Activated B cell treated with CpG ODN at 0.5 μM for 24 hours (primary cell): ENCODE results near the gene IFIT5. TPM values are rescaled to one million over a fixed set of nuclear protein-coding genes. Genes with fewer than 3 reads are reported as not detected.

ENCODE experiments used
- ATAC-seq: fragments of 200-7000 bp; cut with Tn5 transposase; one replicate; pipeline ENCODE4 v1.10.0; 2021; ENCODE audit warnings: low read depth, mild to moderate bottlenecking, moderate library complexity
- CTCF ChIA-PET: fragments of 350-600 bp; sonication (Branson Sonifier 250); formaldehyde crosslinking; loops from one replicate; lab custom pipeline; 2021; ENCODE audit warnings: antibody characterized with exemption; lab: Charles Lee
- POLR2A ChIA-PET: fragments of 350-600 bp; sonication (Branson Sonifier 250); formaldehyde crosslinking; loops from one replicate; lab custom pipeline; 2021; ENCODE audit warnings: antibody characterized with exemption; lab: Charles Lee
- DNase-seq: peaks from one replicate; pipeline ENCODE4 v3.0.0; 2022
- H3K27ac Mint-ChIP-seq: one replicate; pipeline ENCODE4 v1.8.0; 2020; ENCODE audit warnings: mixed read lengths
- H3K27me3 Mint-ChIP-seq: one replicate; pipeline ENCODE4 v1.8.0; 2021; ENCODE audit warnings: mixed read lengths
- H3K36me3 Mint-ChIP-seq: one replicate; pipeline ENCODE4 v1.8.0; 2021; ENCODE audit warnings: low read depth, mixed read lengths
- H3K4me1 Mint-ChIP-seq: one replicate; pipeline ENCODE4 v1.8.0; 2021; ENCODE audit warnings: mixed read lengths
- H3K4me3 Mint-ChIP-seq: one replicate; pipeline ENCODE4 v1.8.0; 2020; ENCODE audit warnings: mild to moderate bottlenecking, mixed read lengths
- H3K9me3 Mint-ChIP-seq: one replicate; pipeline ENCODE4 v1.8.0; 2020; ENCODE audit warnings: mixed read lengths
- intact Hi-C: fragments of 100-400 bp; cut with micrococcal nuclease; formaldehyde crosslinking; loops from one replicate; pipeline ENCODE4 v1.15.1; 2024
- total RNA-seq: library from RNA; stranded (reverse); gene quantifications from 2 replicates; pipeline ENCODE4 v1.2.3, GENCODE V29; 2022
- TF ChIP-seq, protein P1 (sequence below): fragments of 200-600 bp; IDR thresholded peaks from one replicate; pipeline ENCODE4 v1.8.0; 2022; ENCODE audit warnings: antibody characterized with exemption, mild to moderate bottlenecking

Gene IFIT5
- total RNA-seq, 1 donor from 2014 or later, result 21.3 TPM

DNA sequence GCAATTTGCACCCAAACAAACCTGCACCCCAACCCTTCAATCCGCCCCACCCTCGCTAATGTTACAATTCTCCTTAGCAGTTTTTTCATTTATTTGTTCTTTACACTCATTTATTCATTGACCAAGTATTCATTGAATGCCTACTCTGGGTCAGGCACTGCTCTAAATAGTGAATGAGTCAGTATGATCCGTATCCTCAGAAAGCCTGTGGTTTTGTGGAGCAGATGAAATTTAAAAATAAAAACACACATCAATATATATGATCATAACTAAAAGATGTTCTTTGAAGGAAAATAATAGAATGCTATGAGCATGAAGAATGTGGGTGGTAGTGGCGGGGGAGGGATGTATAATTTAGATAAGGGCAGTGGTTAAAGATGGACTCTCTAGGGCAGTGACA lies 13.3 kb downstream of the IFIT5 start:
- Mint-ChIP-seq H3K9me3 (no peaks in the 10 kb centered on the region), H3K27me3 (no peaks in the 10 kb centered on the region), H3K36me3 (peaks cover 3% of the 10 kb centered on the region), H3K4me3 (no peak overlapping the region), H3K27ac (no peak overlapping the region), H3K4me1 (peaks cover 9% of the 10 kb centered on the region)
- ATAC-seq, result no peak
- intact Hi-C loops, result no loop called here
- DNase-seq, result no peak
- TF ChIP-seq, protein P1, sequence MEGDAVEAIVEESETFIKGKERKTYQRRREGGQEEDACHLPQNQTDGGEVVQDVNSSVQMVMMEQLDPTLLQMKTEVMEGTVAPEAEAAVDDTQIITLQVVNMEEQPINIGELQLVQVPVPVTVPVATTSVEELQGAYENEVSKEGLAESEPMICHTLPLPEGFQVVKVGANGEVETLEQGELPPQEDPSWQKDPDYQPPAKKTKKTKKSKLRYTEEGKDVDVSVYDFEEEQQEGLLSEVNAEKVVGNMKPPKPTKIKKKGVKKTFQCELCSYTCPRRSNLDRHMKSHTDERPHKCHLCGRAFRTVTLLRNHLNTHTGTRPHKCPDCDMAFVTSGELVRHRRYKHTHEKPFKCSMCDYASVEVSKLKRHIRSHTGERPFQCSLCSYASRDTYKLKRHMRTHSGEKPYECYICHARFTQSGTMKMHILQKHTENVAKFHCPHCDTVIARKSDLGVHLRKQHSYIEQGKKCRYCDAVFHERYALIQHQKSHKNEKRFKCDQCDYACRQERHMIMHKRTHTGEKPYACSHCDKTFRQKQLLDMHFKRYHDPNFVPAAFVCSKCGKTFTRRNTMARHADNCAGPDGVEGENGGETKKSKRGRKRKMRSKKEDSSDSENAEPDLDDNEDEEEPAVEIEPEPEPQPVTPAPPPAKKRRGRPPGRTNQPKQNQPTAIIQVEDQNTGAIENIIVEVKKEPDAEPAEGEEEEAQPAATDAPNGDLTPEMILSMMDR, result no peak
- ChIA-PET POLR2A (no interaction called here), CTCF (interaction anchor here (1.5 to 1.7 kb wide), 2 partner anchors 9 to 273 kb away, joined by 4 read pairs; no protein-coding TSS in a partner anchor)

DNA sequence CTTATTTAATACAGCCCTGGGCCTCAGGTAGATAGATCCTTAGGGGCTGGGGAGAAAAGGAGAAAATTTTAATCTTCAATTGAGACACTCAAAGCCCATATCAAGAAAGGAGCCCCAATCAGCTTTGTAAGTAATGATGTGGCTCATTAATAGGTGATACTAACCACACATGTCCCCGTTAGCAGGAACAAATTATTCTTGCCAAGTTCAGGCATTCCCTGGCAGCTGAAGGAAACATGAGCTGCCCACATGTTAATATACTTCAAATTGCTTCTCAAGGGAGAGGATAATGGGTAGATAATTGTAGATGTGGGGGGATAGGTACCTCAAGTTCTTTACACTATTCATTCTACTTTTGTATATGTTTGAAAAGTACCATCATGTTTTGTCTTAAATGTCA lies 14.5 kb downstream of the IFIT5 start:
- ChIA-PET POLR2A (no interaction called here), CTCF (interaction anchor here (0.6 to 1.5 kb wide), 3 partner anchors 134 to 272 kb away, joined by 3 to 4 read pairs (median 3); no protein-coding TSS in a partner anchor)
- H3K27ac Mint-ChIP-seq, result no peak overlapping the region
- H3K9me3 Mint-ChIP-seq, result no peaks in the 10 kb centered on the region
- H3K4me3 Mint-ChIP-seq, result no peak overlapping the region
- no peaks in the 10 kb centered on the region for H3K36me3 Mint-ChIP-seq
- peaks cover 4% of the 10 kb centered on the region for H3K27me3 Mint-ChIP-seq
- TF ChIP-seq, protein P1, result no peak
- H3K4me1 Mint-ChIP-seq, result no peaks in the 10 kb centered on the region
- ATAC-seq (no peak), DNase-seq (no peak)
- intact Hi-C loops, result no loop called here

DNA sequence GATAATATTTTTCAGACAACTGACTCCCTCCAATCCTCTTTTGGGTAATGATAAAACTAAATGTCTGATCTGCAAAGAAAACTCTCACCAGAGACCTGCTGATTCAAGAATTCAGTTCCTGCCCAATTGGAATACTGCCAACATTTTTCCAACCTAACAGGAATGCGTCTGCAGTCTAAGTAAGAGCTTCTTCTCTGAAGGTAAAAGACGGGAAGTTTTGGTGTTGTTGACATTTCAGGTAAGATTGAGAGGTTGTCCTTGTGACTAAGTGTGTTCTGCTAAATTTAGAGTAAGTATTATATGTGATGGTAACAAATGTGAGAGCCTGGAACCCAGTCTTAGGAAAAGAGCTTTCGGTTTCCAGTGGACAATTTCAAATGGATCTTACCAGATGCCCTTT lies 17.6 kb downstream of the IFIT5 start:
- ChIA-PET CTCF (no interaction called here), POLR2A (no interaction called here)
- intact Hi-C loops, result no loop called here
- H3K9me3 Mint-ChIP-seq, result no peaks in the 10 kb centered on the region
- ATAC-seq (no peak), DNase-seq (no peak)
- TF ChIP-seq, protein P1, result no peak
- H3K36me3 Mint-ChIP-seq, result no peaks in the 10 kb centered on the region
- no peak overlapping the region for H3K4me3 Mint-ChIP-seq
- no peak overlapping the region for H3K27ac Mint-ChIP-seq
- peaks cover 11% of the 10 kb centered on the region for H3K27me3 Mint-ChIP-seq
- no peaks in the 10 kb centered on the region for H3K4me1 Mint-ChIP-seq

DNA sequence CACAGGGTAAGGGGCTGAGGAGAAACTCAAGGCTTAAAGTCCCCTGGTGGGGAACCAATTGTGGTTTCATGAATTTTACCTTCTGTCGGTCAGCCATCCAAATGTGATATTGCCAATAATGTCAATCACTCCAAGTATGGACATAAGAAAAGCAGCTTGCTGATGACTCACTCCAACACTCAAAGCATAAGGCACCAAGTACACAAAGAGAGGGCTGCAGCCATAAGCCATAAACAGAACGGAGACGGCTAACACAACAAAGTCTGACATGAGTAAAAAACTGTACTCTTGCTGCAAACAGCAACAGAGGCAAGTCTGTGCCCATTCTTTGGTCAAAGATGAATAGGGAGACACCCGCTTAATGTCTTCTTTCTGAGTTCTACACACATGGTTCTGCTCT lies 24.2 kb downstream of the IFIT5 start:
- no peaks in the 10 kb centered on the region for H3K4me1 Mint-ChIP-seq
- intact Hi-C loops, result no loop called here
- DNase-seq (no peak), ATAC-seq (no peak)
- ChIA-PET POLR2A (no interaction called here), CTCF (no interaction called here)
- no peak overlapping the region for H3K27ac Mint-ChIP-seq
- TF ChIP-seq, protein P1, result no peak
- no peaks in the 10 kb centered on the region for H3K9me3 Mint-ChIP-seq
- H3K36me3 Mint-ChIP-seq, result no peaks in the 10 kb centered on the region
- no peak overlapping the region for H3K4me3 Mint-ChIP-seq
- H3K27me3 Mint-ChIP-seq, result peaks cover 29% of the 10 kb centered on the region

DNA sequence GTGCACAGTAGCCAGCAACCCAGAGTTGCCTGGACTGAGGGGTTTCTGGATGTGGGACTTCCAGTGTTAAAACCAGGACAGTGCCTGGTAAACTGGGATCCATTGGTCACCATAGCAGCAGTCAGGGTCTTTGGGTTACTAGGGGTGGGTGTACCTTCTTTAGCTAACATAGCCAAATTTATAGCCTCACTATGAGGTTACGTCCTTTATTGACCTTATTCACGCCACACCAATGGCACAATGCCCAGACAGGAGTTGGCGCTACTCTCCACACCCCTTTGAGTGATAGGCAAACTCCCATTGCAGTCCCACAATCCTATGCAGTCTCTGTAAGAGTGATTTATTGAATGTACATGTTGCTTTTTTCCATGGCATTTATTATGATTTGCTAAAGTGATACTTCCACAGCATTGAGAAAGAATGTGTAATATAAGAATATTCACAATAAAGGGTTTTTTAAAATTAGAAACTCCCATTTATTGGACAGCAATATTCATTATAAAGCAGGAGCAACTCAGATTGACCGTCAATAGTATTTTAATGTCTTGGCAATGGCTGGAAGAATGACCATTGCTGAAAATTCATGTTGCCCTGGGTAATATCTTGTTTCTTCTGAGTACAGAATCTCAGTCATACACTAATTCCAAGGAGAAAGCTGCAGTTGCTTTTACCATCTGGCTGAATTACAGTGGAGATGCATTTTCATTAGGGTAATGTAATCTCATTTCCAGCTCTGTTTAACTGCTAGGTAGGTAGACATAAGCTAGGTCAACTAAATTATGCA lies 26.1 kb downstream of the IFIT5 start:
- Mint-ChIP-seq H3K9me3 (no peaks in the 10 kb centered on the region), H3K27me3 (peaks cover 25% of the 10 kb centered on the region), H3K4me1 (no peaks in the 10 kb centered on the region), H3K27ac (no peak overlapping the region), H3K4me3 (no peak overlapping the region), H3K36me3 (no peaks in the 10 kb centered on the region)
- no peak for DNase-seq
- POLR2A ChIA-PET, result no interaction called here
- intact Hi-C loops, result no loop called here
- CTCF ChIA-PET, result no interaction called here
- TF ChIP-seq, protein P1, result no peak
- ATAC-seq, result no peak
